PC-9 (cell line): ENCODE data around the gene ADM5. TPM values are rescaled to one million over a fixed set of nuclear protein-coding genes. Genes with fewer than 3 reads are reported as not detected.
A peak's percentile ranks its signal among the peaks of the same experiment; 100 is the strongest.

Experiments
- BruUV-seq: library from RNA; stranded (reverse); fragments of 400-500 nt; replicated peaks from 2 replicates; lab custom pipeline; 2021; lab: Mats Ljungman, UMichigan
- CTCF ChIA-PET: fragments of 300-600 bp; sonication (Branson Sonifier 250); formaldehyde crosslinking; loops from one replicate; lab custom pipeline; 2022; ENCODE audit warnings: antibody characterized with exemption; lab: Charles Lee
- POLR2A ChIA-PET: fragments of 300-600 bp; sonication (Branson Sonifier 250); formaldehyde crosslinking; loops from one replicate; lab custom pipeline; 2022; ENCODE audit warnings: antibody characterized with exemption; ENCODE audit not compliant: unreplicated experiment; lab: Charles Lee
- DNase-seq, 2 experiments: peaks; one replicate each; pipeline versions ENCODE4 v3.0.0 to v3.0.0-alpha.2; 2015 to 2022; ENCODE audit warnings: mixed read lengths in 1 of 2
- H2AFZ ChIP-seq: fragments of 200-600 bp; sonication (generic); 2 replicates; pipeline ENCODE4 v1.8.1; 2017; ENCODE audit warnings: antibody characterized with exemption
- H3F3A ChIP-seq: fragments of 200-600 bp; sonication (generic); 2 replicates; pipeline ENCODE4 v1.8.1; 2017; ENCODE audit warnings: antibody characterized with exemption, mild to moderate bottlenecking, low read depth; ENCODE audit not compliant: insufficient read depth
- H3K27ac ChIP-seq: fragments of 200-600 bp; sonication (generic); 2 replicates; pipeline ENCODE4 v1.6.1; 2016; ENCODE audit warnings: mixed run types
- H3K27me3 ChIP-seq: fragments of 200-600 bp; sonication (generic); 2 replicates; pipeline ENCODE4 v1.6.1; 2016; ENCODE audit warnings: low read depth, mixed run types; ENCODE audit not compliant: insufficient read depth
- H3K36me3 ChIP-seq: fragments of 200-600 bp; sonication (generic); 2 replicates; pipeline ENCODE4 v1.6.1; 2016; ENCODE audit warnings: low read depth, mixed run types
- H3K4me1 ChIP-seq: fragments of 200-600 bp; sonication (generic); replicated peaks from 2 replicates; pipeline ENCODE4 v1.6.1; 2016; ENCODE audit warnings: mixed run types; ENCODE audit not compliant: insufficient read depth
- H3K4me2 ChIP-seq: fragments of 200-600 bp; sonication (generic); 2 replicates; pipeline ENCODE4 v1.6.1; 2017; ENCODE audit warnings: mixed run types
- H3K4me3 ChIP-seq: fragments of 200-600 bp; sonication (generic); 2 replicates; pipeline ENCODE4 v1.6.1; 2016; ENCODE audit warnings: mixed run types
- H3K79me2 ChIP-seq: fragments of 200-600 bp; sonication (generic); 2 replicates; pipeline ENCODE4 v1.6.1; 2017; ENCODE audit warnings: low read depth, mixed run types
- H3K9me2 ChIP-seq: fragments of 200-600 bp; sonication (generic); 2 replicates; pipeline ENCODE4 v1.8.1; 2017; ENCODE audit warnings: mild to moderate bottlenecking; ENCODE audit not compliant: insufficient read depth
- H3K9me3 ChIP-seq: fragments of 200-600 bp; sonication (generic); 2 replicates; pipeline ENCODE4 v1.8.1; 2016; ENCODE audit warnings: low read depth; ENCODE audit not compliant: insufficient read depth
- H4K20me1 ChIP-seq: fragments of 200-600 bp; sonication (generic); 2 replicates; pipeline ENCODE4 v1.8.1; 2017; ENCODE audit not compliant: insufficient read depth
- EZH2 ChIP-seq: fragments of 200-600 bp; sonication (generic); IDR thresholded peaks from 2 replicates; pipeline ENCODE4 v1.8.0; 2017; ENCODE audit warnings: antibody characterized with exemption, low read depth
- intact Hi-C: fragments of 100-400 bp; cut with micrococcal nuclease; formaldehyde crosslinking; loops from one replicate; pipeline ENCODE4 v1.10.0; 2022; ENCODE audit not compliant: unreplicated experiment
- total RNA-seq: library from RNA; stranded (reverse); gene quantifications from 2 replicates; pipeline ENCODE4 v1.2.3, GENCODE V29; 2021
- TF ChIP-seq, protein P1 (sequence below): fragments of 200-600 bp; sonication (generic); conservative IDR thresholded peaks from 2 replicates; pipeline ENCODE4 v1.6.1; 2017; ENCODE audit warnings: mixed run types, antibody characterized with exemption, mild to moderate bottlenecking, moderate library complexity

The ADM5 gene
- total RNA-seq, 1 experiment from 2014 or later, result 14.2 TPM

DNA sequence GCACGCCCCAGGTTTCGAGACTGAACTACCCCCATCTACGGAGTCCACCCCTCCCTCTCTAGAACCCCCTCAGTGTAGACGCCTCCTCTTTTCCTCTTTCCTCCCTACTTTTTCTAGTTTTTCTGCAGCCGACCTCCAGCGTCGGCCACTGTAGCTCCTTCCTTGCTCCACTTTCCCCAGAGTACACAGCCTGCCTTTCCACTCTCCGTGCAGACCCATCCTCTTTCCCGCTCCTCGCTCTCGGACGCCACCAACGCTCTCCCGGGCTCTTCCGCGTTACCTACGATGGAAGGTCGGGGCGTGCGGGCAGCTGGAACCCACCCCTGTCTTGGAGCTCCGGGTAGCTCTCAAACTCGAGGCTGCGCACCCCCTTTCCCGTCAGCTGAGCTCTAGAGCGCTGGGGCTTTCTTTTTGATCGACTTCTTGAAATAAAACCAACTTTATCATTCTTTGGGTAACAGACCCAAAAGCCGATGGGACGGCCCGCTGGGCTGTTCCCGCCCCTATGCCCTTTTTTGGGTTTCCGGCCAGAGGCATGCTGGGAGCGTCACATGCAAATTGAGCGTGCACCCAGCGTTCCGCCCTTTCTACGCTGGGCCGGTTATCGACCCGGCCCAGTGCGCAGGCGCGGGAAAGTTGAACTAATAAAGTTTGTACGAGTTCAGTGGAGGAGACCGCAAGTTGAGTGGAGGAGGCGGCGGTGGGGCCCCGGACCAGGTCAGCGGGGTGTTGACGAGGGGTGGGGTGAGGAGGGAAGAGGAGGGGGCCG, 23.9 kb upstream of the ADM5 start, which contains the start of the genes BCL2L12 and IRF3:
Gene BCL2L12 (plus strand): TSS at position 583 of the 769 bp plus-strand sequence. CDS start 760 bp downstream, outside the sequence.
Gene IRF3 (minus strand): TSS at position 507 of the 769 bp plus-strand sequence. CDS start 1,019 bp downstream, outside the sequence.
- H3K36me3 ChIP-seq, result peaks cover 12% of the 10 kb centered on the region
- no peaks in the 10 kb centered on the region for H3K9me3 ChIP-seq
- no peaks in the 10 kb centered on the region for H3K27me3 ChIP-seq
- POLR2A ChIA-PET, result interaction anchor here (0.5 to 1.9 kb wide), 7 partner anchors 10 to 568 kb away, joined by 3 to 25 read pairs (median 6); partner anchors contain the start of genes RRAS and SCAF1
- BruUV-seq, result TSS peak; percentile 54
- DNase-seq, result peak; percentile 92 to 95
- H3K4me3 ChIP-seq, result peak within 1 kb of the TSS; percentile 95
- no peak for TF ChIP-seq EZH2
- TF ChIP-seq, protein P1, sequence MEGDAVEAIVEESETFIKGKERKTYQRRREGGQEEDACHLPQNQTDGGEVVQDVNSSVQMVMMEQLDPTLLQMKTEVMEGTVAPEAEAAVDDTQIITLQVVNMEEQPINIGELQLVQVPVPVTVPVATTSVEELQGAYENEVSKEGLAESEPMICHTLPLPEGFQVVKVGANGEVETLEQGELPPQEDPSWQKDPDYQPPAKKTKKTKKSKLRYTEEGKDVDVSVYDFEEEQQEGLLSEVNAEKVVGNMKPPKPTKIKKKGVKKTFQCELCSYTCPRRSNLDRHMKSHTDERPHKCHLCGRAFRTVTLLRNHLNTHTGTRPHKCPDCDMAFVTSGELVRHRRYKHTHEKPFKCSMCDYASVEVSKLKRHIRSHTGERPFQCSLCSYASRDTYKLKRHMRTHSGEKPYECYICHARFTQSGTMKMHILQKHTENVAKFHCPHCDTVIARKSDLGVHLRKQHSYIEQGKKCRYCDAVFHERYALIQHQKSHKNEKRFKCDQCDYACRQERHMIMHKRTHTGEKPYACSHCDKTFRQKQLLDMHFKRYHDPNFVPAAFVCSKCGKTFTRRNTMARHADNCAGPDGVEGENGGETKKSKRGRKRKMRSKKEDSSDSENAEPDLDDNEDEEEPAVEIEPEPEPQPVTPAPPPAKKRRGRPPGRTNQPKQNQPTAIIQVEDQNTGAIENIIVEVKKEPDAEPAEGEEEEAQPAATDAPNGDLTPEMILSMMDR, result no peak
- intact Hi-C loops, result loop anchor here (2.0 kb wide), 1 partner anchor 73 kb away; no protein-coding TSS in a partner anchor
- CTCF ChIA-PET, result no interaction called here
- no peaks in the 10 kb centered on the region for H3K9me2 ChIP-seq
- peaks cover 44% of the 10 kb centered on the region for H3K79me2 ChIP-seq
- peak within 1 kb of the TSS; percentile 67 for H3K27ac ChIP-seq
- peaks cover 43% of the 10 kb centered on the region for H3F3A ChIP-seq
- H2AFZ ChIP-seq, result peak within 1 kb of the TSS; percentile 90
- peaks cover 21% of the 10 kb centered on the region for H4K20me1 ChIP-seq
- H3K4me1 ChIP-seq, result peaks cover 21% of the 10 kb centered on the region
- peak within 1 kb of the TSS; percentile 99 for H3K4me2 ChIP-seq

DNA sequence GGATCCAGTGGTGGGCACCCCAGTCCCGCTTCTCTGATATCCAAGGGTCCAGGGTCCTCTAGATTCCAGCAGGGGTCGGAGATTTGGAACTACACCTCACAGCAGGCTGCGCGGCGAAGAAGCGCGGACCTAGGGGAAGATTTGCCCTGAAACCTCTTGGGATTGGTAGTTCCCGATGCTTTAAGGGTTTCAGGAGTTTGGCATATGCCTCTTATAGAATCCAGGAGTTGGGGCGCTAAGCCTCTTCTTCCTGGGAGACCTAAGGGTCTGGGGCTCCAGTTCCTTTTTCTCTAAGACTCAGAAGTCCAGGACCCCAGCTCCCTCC, 23.3 kb upstream of the ADM5 start:
- intact Hi-C loops, result no loop called here

DNA sequence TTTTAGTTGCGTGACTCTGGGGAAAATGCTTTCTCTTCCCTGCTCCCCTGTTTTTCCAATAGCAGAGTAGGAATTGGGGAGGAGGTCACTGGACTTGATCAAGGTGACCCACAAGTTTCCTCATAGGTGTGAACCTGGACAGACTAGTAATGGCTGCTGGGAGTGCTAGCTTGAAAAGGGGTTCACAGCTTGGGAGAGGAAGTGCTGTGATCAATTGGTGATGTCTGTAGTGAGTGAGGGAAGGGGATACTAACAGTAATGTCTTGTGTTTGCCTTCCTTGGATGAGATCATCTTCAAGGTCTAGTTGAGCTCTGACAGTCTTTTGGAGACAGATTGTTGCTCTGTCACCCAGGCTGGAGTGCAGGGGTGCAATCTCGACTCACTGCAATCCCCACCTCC, 21.9 kb upstream of the ADM5 start:
- intact Hi-C loops, result no loop called here
- ChIA-PET POLR2A (interaction anchor here (0.5 to 0.6 kb wide), 2 partner anchors 73 to 158 kb away, joined by 3 to 9 read pairs; no protein-coding TSS in a partner anchor), CTCF (no interaction called here)
- no peaks in the 10 kb centered on the region for H3K9me3 ChIP-seq
- H3K4me3 ChIP-seq, result peak overlapping the region; percentile 95; the same call in 1 of the 2 replicates
- TF ChIP-seq, protein P1, result no peak
- TF ChIP-seq EZH2, result no peak
- H4K20me1 ChIP-seq, result peaks cover 11% of the 10 kb centered on the region
- H3K4me1 ChIP-seq, result peaks cover 21% of the 10 kb centered on the region
- no peak for DNase-seq
- no peak overlapping the region for H3K27ac ChIP-seq
- H2AFZ ChIP-seq, result no peak overlapping the region
- H3K9me2 ChIP-seq, result no peaks in the 10 kb centered on the region
- H3K36me3 ChIP-seq, result peaks cover 2% of the 10 kb centered on the region; the same call in 1 of the 2 replicates
- peaks cover 42% of the 10 kb centered on the region for H3K79me2 ChIP-seq
- BruUV-seq, result no TSS peak
- peaks cover 31% of the 10 kb centered on the region for H3F3A ChIP-seq
- no peaks in the 10 kb centered on the region for H3K27me3 ChIP-seq
- peak overlapping the region; percentile 99 for H3K4me2 ChIP-seq

More for the DNA sequence above, 23.3 kb upstream of the ADM5 start:
- peaks cover 37% of the 10 kb centered on the region for H3F3A ChIP-seq
- no peaks in the 10 kb centered on the region for H3K27me3 ChIP-seq
- no peaks in the 10 kb centered on the region for H3K9me2 ChIP-seq
- peak overlapping the region; percentile 99 for H3K4me2 ChIP-seq
- peaks cover 17% of the 10 kb centered on the region for H4K20me1 ChIP-seq
- DNase-seq, result no peak
- no peaks in the 10 kb centered on the region for H3K9me3 ChIP-seq
- TF ChIP-seq, protein P1, result no peak
- no peak for TF ChIP-seq EZH2
- peak overlapping the region; percentile 95 for H3K4me3 ChIP-seq
- ChIA-PET CTCF (no interaction called here), POLR2A (interaction anchor here (0.5 to 0.6 kb wide), 3 partner anchors 24 to 213 kb away, joined by 3 to 6 read pairs (median 4); partner anchors contain the start of gene SCAF1)
- peaks cover 44% of the 10 kb centered on the region for H3K79me2 ChIP-seq
- TSS peak; percentile 55 for BruUV-seq
- peaks cover 10% of the 10 kb centered on the region for H3K36me3 ChIP-seq
- peaks cover 21% of the 10 kb centered on the region for H3K4me1 ChIP-seq
- peak overlapping the region; percentile 90 for H2AFZ ChIP-seq
- H3K27ac ChIP-seq, result no peak overlapping the region
